Right renal cortex interstitium (tissue), 3 donors: Measurements from ENCODE around the gene FKBP7. TPM values are rescaled to one million over a fixed set of nuclear protein-coding genes. Genes with fewer than 3 reads are reported as not detected.

Experiments used
- polyA plus RNA-seq, 3 donors: library from polyadenylated mRNA; unstranded; fragments of 120-200 nt; gene quantifications; one replicate each; pipeline ENCODE4 v1.2.1, GENCODE V29; 2013; ENCODE audit not compliant: insufficient read length in 3 of 3

FKBP7 gene
- polyA plus RNA-seq, 3 donors, result 63.1 to 71.5 (median 63.4) TPM

Other genes starting within 250 kb of the FKBP7 start
- gene PRKRA, start 27.4 kb downstream of the FKBP7 start, polyA plus RNA-seq, result 10 to 100 TPM; 70.7 to 75.6 (median 74.2) TPM
- 10 to 100 TPM in 1 of 3 donors, 1 to 10 TPM in 2; 8.3 to 11.3 (median 8.8) TPM for gene PJVK, start 27.2 kb downstream of the FKBP7 start, polyA plus RNA-seq
- 10 to 100 TPM; 32.5 to 36.5 (median 34.3) TPM for gene PLEKHA3, start 1.9 kb upstream of the FKBP7 start, polyA plus RNA-seq